GM18511 (cell line): ENCODE data around the gene GEMIN5.
A peak's percentile ranks its signal among the peaks of the same experiment; 100 is the strongest.

Experiments used
- ATAC-seq: cut with Tn5 transposase; IDR thresholded peaks from one replicate; pipeline ENCODE4 v1.9.1; 2021; ENCODE audit warnings: mild to moderate bottlenecking, moderate library complexity; ENCODE audit not compliant: unreplicated experiment

Gene GEMIN5

DNA sequence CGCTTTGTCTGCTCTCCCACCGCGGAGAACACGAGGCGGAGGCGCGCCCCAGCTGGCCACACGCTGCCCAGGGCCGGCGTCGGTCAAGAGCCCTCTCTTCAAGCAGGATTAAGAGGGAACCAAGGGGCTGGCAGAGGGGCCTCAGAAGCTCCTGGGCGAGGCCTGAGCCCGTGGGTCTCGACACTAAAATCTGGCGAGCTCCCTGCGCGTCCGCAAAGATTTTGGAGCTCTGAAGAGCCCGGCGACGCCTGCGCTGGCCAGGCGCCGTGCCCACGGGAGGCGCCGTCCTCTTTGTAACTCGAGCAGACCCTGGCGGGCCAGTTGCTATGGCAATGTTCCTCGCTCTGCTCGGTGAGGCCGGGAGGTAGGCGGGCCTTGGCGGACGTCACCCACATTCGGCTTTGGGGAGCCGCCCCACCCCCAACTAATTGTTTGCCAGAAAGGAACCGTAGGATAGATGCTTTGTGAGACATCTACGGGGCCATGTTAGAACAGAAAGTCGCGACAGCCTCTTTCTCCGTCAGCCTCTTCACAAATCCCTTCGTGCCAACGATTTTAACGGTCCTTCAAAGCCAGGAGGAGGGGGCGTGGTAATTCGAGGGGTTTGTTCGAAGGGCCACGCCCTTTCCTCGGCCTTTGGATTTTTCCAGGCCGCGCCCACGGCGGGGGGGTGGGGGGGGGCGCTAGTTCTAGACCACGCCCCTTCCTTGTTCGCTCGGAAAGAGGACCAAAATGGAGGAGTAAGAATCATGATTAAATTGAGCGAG, 80.3 kb downstream of the GEMIN5 start:
- peak; percentile 71 for ATAC-seq

GRCh38 chr5:154851351-154851750, 86.7 kb downstream of the GEMIN5 start:
- ATAC-seq = no peak

DNA sequence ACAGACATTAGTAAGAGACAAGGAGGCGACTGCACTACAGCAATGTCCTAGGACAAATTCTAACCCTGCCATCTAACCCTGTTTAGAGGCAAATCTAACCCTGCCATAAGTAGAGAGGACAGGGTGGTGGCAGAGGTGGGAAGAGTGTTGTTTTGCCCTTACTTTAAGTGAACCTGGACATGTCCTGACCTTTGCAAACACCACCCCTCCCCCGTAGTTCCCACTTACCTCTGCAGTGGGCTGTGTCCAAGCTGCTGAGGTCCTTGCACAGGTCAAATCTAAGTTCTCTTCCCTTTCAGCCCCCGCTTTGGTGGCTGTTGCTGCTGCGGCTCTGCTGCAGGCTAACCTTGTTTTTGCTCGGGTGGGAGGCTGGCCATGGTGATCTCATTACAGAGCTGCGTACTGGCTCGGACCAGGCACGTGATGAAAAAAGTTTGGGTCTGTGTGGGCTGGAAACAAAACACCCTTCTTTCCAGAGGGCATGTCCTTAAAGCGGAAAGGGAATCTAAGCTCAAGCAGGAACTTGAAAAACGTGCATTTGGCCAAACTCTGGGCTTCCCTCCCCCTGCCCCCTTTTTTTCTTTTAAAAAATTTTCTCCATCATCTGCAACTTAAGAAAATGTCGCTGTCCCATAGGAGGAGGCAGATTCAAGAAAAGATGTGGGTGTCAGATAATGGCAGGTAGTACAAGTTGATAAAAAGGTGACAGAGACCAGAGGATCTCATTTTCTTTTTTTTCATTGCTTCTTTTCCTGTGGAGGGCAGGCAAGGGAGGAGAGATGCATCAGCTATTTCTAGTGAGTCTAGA, 87.6 kb downstream of the GEMIN5 start, which contains the start of gene FAXDC2:
TSS of gene FAXDC2 (minus strand) at position 349 of the 808 bp plus-strand sequence. CDS start 12,425 bp downstream, outside the sequence.
- no peak for ATAC-seq

GRCh38 chr5:154849791-154850201, 88.2 kb downstream of the GEMIN5 start:
- ATAC-seq = no peak

DNA sequence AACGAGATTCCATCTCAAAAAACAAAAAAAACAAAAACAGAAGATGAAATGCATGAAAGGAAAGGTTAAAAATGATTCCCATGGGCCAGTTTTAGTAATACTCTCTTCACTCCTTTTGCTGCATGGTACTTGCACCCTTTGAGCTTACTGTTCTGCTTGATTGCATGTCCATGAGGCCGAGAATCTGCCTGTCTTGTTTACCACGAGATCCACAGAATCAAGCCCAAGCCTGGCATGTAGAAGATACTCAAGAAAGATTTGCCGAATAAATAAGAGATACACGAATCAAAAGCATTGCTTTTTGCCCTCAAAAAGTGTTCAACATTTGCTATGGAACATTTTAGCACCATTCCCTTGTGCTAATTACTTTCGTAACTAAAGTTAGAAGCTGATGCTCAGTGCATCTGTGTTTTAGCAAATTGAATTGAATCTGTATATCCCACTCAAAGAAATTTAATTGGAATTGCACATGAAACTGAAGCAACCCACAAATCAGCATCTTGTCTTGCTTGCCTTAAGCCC, 88.7 kb downstream of the GEMIN5 start:
- no peak for ATAC-seq

DNA sequence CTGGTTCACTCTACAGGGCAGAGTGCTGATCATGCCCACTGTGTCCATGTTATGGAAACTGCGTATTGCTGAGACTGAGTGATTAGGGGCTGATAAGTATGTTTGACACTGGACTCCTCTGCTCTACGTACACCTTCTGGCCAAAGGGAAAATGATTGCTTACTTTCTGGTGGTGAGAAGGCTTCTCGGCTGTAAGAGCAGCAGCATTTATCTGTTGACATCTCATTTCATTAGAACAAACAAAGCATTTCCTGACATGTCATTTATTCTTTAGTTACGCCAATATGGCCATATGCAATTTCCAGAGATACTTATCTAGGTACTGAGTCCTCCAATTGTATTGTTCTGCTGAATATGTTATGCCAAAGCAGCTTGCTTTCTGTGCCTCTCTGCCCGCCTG, 93.2 kb downstream of the GEMIN5 start:
- no peak for ATAC-seq

DNA sequence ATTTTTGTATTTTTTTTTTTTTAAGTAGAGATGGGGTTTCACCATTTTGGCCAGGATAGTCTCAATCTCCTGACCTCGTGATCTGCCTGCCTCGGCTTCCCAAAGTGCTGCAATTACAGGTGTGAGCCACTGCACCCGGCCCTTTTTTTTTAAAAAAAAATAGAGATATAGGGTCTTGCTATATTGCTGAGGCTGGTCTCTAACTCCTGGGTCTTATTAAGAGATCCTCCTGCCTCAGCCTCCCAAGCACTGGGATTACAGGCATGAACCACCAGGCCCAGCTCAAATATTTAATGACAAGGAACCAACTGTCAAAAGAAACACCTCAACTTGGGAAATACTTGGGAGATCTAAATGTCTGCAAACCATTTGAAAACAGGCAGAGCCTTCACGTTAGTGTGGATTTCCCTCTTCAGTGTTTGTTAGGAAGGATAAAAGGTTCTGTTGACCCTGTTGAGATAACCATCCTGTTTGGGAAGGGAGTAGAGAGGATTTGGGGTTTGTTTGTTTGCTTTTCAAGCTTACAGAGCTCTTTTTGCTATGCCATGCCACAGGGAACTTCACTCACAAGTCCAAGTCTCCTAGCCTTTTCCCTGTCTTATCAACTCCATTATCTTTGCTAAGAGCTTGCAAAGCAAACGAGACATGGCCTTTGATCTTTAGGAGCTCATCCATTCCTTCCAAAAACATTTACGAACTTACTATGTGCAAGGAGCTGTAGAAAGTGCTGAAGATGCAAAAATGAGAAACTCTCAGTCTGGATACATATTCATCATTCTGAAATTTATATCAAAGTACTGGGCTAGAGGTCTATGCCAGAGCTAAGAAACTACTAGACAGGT, 95.1 kb downstream of the GEMIN5 start:
- no peak for ATAC-seq

GRCh38 chr5:154841273-154841661, 96.7 kb downstream of the GEMIN5 start:
- ATAC-seq = no peak

- ATAC-seq = no peak
These were observed 97.4 kb downstream of the GEMIN5 start for GRCh38 chr5:154840435-154841272.
